H54 (cell line): ENCODE data around the gene CAPS.
"Not testable (repeated sequence)": the region's sequence is repeated elsewhere in the genome, so short reads cannot be mapped to it uniquely, and the experiment has no call there.

ENCODE experiments used
- DNase-seq: peaks from one replicate; pipeline ENCODE4 v3.0.0; 2011; ENCODE audit warnings: low spot score, mixed read lengths; ENCODE audit not compliant: insufficient read length
- FAIRE-seq: peaks from 3 replicates; lab custom pipeline; 2011; peaks lifted over from hg19 to GRCh38; lab: Jason Lieb, UNC
- POLR2A ChIP-seq: IDR thresholded peaks from 2 replicates; pipeline ENCODE4 v1.6.1; 2011; ENCODE audit warnings: low read depth, mild to moderate bottlenecking, low read length

Gene CAPS

DNA sequence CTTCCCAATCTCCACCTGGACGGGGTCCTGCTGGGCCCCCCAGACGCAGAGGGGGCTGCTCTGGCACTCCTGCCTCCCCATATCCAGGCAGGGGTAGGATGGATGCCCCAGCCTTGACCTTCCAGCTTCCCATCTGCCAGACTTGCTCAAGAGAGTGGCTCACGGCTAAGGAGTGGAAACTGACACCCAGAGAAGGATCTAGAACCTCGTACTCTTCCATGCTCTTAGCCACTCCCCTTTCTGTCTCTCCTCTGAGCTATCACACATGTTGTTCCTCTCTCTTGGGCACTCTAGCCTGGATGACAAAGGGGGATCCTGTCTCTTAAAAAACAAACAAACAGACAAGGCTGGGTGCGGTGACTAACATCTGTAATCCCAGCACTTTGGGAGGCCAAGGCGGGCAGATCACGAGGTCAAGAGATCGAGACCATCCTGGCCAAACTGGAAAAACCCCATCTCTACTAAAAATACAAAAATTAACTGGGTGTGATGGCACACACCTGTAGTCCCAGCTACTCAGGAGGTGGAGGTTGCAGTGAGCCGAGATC lies 31.6 kb upstream of the CAPS start:
- FAIRE-seq = no peak
- TF ChIP-seq POLR2A = no peak

DNA sequence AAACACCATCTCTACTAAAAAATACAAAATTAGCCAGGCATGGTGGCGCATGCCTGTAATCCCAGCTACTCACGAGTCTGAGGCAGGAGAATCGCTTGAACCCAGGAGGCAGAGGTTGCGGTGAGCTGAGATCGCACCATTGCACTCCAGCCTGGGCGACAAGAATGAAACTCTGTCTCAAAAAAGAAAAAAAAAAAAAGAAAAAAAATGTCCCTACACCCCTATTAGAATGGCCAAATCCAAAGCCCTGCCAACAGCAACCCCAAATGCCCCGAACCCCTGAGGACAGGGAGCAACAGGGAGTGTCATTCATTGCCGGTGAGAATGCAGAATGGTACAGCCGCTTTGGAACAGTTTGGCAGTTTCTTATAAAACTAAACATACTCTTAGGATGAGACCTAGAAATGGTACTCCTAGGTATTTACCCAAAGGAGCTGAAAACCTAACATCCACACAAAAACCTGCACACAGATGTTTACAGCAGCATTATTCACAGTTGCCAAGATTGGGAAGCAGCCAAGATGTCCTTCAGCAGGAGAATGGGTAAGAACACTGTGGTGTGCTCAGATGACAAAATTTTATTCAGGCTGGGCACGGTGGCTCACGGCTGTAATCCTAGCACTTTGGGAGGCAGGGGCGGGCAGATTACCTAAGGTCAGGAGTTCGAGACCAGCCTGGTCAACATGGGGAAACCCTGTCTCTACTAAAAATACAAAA lies 30.7 kb upstream of the CAPS start:
- not testable (repeated sequence) for FAIRE-seq, DNase-seq

More for the DNA sequence above, 31.6 kb upstream of the CAPS start:
- no peak for DNase-seq

DNA sequence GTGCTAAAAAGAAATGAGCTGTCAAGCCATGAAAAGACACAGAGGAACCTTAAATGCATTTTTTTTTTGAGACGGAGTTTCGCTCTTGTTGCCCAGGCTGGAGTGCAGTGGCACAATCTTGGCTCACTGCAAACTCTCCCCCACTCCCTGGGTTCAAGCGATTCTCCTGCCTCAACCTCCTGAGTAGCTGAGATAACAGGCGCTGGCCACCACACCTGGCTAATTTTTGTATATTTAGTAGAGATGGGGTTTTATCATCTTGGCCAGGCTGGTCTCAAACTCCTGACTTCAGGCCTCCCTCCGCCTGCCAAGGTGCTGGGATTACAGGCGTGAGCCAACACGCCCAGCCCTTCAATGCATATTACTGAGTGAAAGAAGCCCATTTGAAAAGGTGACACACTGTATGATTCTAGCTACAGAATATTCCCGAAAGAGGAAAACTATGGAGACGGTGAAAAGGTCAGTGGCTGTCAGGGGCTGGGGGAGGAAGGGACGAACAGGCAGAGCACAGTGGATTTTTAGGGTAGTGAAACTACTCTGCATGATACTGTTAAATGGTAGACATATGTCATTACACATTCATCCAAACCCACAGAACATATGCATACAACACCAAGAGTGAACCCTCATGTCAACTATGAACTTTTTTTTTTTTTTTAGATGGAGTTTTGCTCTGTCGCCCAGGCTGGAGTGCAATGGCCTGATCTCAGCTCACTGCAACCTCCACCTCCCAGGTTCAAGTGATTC lies 29.8 kb upstream of the CAPS start:
- DNase-seq, FAIRE-seq: not testable (repeated sequence)

DNA sequence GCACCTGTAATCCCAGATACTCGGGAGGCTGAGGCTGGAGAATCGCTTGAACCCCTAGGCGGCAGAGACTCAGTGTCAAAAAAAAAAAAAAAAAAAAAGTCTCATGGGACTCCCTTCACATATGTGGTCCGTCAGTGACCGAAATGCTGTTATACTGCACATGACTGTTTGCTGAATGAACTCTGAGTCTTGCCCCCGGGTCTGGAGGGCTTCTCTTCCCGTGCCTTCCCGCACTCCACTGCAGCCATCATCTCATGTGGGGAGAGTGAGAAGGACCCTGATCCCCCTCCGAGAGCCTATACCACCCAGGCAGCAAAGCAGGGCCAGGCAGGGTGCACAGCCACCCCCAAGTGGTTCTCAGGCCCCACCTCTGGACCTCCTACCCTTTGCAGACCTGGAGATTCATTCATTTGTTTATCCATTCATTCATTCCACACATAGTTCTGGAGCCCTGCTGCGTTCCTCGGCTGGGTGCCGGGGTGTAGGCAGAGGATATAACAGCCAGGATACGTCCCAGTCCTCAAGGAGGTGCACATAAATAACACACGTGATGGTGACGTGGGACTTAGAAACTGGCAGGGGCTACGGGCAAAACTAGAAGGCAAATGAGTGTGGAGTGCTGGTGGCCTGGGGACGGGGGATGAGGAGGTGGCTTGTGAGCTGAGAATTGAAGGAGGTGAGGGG lies 24.6 kb upstream of the CAPS start:
- FAIRE-seq (no peak), DNase-seq (no peak)
- no peak for TF ChIP-seq POLR2A

DNA sequence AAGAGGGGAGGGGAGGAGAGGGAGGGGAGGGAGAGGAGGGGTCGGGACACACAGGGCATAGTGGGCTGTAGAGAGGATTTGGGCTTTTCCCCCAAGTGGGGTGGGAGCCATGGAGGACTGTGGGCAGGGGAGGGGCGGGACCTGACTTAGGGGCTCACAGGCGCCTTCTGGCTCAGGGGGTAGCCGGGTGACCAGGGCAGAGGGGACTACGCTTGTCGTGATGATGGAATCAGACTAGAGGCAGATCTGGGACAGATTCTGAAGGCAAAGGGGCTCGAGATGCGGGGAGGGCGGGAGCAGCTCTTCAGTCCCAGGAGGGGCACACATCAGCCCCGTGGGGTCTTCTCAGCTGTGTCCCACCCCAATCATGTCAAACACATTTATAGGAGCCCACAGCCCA lies 24.0 kb upstream of the CAPS start:
- no peak for DNase-seq
- no peak for TF ChIP-seq POLR2A
- no peak for FAIRE-seq

DNA sequence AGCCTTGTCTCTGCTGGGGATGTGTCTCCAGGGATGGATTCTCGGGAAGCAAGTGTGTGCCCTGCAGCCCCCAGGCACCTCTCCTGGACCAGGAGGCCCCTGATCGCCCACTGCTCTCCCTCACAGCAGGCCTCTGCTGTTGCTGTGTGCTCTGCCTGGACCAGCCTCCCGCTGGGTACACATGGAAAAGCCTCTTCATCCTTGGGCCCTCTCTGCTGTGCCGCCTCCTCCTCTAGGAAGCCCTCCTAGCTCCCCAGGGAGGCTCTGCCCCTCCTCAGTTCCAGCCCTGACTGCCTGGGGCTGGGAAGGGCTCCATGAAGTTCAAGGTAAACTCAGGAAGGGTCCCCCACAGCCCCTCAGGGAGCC lies 22.5 kb upstream of the CAPS start:
- TF ChIP-seq POLR2A = no peak
- DNase-seq (no peak), FAIRE-seq (no peak)

DNA sequence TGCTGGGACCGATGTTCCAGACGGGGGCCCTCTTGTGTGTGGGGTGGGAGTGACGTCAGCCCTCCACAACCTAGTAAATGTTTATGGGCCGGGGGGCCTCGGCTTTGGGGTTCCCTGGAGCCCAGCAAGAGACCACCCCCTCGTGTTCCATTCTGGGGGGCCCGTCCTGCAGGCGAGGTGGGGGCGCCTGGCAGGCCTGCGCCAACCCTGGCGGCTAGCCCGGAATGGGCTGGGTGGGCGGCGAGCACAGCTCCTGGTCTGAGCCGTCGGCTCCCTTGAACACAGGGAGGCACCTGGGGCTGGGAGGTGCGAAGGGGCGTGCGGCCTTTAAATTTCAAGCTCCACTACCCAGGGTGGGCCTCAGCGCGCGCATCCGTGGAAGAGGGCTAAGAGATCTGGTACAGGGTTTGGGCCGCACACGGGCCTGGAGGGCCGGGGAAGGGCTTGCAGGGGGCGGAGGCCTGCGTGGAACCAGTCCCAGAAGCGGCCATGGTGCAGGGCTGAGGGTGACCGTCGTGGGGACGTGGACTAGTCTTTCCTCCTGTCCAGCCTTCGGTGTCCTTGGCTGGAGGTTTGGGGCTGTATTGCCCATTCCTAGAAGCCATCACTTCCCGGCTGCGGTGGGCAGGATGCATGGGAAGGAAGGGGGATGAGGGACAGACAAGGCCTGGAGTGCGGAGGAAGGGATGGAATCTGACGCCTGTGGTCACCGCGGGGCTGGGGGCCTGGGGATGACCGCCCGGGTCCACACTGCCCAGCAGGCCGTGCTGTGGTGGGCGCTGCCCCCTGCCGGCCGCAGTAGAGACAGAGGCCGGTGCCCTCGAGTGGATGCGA lies 21.9 kb upstream of the CAPS start:
- FAIRE-seq = no peak
- TF ChIP-seq POLR2A = no peak
- DNase-seq = no peak

DNA sequence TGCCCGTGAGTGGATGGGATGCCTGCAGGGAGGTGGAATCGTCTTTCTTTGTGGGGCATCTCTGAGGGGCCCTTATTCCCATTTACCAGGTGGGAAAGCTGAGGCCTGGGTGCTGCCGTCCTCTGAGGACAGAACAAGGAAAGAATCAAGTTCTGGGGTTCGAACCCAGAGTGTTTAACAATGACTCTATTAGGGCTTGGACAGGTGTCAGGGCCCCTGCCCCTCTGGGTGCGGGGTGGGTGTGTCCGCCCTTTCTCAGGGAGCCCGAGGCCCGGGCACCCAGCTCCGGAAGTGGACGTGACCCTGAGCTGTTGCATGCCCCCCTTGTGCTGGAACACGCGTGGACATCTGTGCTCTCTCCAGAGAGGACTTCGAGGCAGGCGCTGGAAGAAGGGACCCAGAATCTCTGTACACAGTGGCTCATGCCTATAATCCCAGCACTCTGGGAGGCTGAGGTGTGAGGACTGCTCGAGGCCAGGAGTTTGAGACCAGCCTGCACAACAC lies 21.2 kb upstream of the CAPS start:
- no peak for FAIRE-seq
- no peak for DNase-seq
- no peak for TF ChIP-seq POLR2A

DNA sequence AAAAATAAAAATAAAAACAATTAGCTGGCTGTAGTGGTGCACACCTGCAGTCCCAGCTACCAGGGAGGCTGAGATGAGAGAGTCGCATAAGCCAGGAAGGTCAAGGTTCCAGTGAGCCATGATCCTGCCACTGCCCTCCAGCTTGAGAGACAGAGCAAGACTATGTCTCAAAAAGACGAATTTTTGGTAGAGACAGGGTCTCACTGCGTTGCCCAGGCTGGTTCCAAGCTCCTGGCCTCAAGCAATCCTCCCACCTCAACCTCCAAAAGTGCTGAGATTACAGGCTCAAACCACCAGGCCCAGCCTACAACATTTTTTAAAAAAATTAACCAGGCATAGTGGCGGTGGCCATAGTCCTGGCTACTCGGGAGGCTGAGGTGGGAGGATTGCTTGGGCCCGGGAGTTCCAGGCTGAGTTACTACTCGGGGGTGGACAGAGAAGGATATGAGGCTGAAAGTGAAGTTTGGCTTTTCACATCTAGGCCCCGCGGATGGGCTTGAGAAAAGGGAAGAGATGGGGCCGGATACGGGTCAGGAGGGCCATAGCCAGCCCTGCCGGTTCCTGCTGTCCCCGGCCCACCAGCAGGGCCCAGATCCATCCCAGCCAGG lies 20.7 kb upstream of the CAPS start:
- DNase-seq = no peak
- TF ChIP-seq POLR2A = no peak
- no peak for FAIRE-seq

DNA sequence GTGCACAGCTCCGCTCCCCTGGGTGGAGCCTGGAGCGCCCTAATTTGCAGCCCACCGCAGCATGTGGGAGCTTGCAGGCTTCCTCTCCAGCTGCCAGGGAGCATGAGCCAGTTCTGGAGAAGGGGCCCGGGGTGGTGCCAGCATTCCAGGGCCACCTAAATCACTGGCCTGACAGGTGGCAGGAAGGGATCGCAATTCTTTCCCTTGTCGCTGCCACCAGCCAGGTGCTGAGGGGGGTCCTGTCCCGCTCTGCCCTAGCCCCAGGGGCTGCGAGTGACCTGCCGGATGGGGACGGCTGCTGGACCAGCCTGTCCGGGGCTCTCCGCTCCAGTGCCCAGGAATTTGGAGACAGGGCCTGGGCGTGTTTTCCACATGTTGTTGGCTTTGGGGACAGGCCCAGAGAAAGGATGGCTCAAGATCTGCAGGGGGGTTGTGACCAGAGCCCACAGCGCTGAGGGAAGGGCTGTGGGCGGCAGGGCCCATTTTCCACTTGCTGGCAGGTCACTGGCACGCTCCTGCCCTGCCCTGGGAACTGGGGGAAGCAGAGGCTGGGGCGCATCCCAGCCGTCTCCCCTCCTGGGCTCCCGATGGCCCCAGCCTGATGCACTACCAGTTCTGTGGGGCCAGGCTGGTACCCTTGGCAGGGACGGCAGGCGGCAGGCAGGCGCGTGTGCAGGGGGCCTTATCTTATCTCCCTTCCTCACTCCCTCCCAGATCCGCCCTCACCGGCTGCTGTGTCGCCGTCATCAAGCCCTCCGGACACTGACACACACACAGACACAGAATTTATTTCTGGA lies 19.9 kb upstream of the CAPS start:
- no peak for TF ChIP-seq POLR2A
- DNase-seq (no peak), FAIRE-seq (no peak)

DNA sequence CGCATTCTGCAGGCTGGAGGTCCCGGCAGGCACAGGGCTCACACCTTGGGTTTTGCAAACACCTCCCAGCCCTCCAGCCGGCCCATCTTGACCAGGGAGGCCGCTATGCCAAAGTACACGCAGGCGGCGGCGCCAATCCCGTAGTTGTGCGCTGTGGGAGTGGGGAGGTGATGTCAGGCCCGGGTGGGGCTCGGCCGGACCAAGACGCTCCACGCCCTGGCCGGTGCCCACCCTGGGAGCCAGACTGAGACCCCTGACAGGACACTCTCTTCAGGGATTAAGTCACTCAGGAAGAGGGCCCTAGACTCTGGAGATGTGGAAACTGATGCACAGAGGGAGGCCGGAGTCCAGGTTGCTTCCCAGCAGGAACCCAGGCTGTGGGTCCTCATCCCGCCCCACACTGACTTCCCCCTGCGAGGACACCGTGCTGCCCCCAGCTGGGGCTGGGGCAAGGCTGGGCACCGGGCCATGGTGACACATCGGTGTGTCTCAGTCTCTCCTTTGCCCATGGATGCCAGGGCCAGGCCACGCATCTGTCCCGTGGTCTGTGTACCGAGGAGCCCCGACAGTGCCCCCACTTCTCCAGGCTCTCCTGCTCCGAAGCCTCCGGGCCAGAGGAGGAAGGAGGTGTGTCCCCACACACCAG lies 19.2 kb upstream of the CAPS start:
- no peak for FAIRE-seq
- TF ChIP-seq POLR2A = no peak
- DNase-seq = no peak

DNA sequence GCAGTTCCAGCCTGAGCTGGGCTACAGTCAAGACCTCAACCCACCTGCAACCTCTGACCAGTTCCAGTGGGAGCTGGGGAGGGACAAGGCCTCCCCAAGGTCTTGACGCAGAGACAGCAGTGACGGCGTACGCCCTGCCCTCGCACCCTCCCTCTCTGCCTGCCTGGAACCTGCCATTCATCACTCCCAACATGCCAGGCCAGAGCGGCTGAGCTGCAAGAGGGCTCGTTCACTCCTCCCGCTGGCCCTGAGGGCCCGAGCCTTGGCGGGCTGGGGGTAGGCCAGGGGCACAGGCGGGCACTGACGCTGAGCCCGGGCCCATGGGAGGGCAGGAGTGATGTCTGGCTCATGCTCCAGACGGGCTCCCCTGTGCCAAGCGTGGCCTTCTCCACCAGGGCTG lies 18.6 kb upstream of the CAPS start:
- FAIRE-seq = no peak
- no peak for DNase-seq
- no peak for TF ChIP-seq POLR2A
